Calu3 (cell line): Measurements from ENCODE around the gene AKAP1. TPM values are rescaled to one million over a fixed set of nuclear protein-coding genes. Genes with fewer than 3 reads are reported as not detected.

Experiments used
- BruUV-seq: library from RNA; stranded (reverse); fragments of 400-500 nt; replicated peaks from 2 replicates; lab custom pipeline; 2021; lab: Mats Ljungman, UMichigan
- CTCF ChIA-PET: fragments of 300-600 bp; sonication (Branson Sonifier 250); formaldehyde crosslinking; loops from one replicate; lab custom pipeline; 2022; ENCODE audit warnings: antibody characterized with exemption; lab: Charles Lee
- DNase-seq: peaks from one replicate; pipeline ENCODE4 v3.0.0; 2022
- H3K27ac Mint-ChIP-seq: one replicate; pipeline ENCODE4 v1.8.0; 2022; ENCODE audit warnings: mixed read lengths; ENCODE audit not compliant: unreplicated experiment
- H3K27me3 Mint-ChIP-seq: one replicate; pipeline ENCODE4 v1.8.0; 2022; ENCODE audit warnings: mixed read lengths; ENCODE audit not compliant: unreplicated experiment
- H3K36me3 Mint-ChIP-seq: one replicate; pipeline ENCODE4 v1.8.0; 2022; ENCODE audit warnings: mild to moderate bottlenecking, moderate library complexity, mixed read lengths; ENCODE audit not compliant: insufficient read depth, unreplicated experiment
- H3K4me1 Mint-ChIP-seq: one replicate; pipeline ENCODE4 v1.8.0; 2022; ENCODE audit warnings: mild to moderate bottlenecking, low read depth, mixed read lengths; ENCODE audit not compliant: unreplicated experiment
- H3K4me3 Mint-ChIP-seq: one replicate; pipeline ENCODE4 v1.8.0; 2022; ENCODE audit warnings: mild to moderate bottlenecking, low read depth, moderate library complexity, mixed read lengths; ENCODE audit not compliant: unreplicated experiment
- H3K9me3 Mint-ChIP-seq: one replicate; pipeline ENCODE4 v1.8.0; 2022; ENCODE audit warnings: low read depth, mixed read lengths; ENCODE audit not compliant: unreplicated experiment
- CTCF ChIP-seq: fragments of 200-600 bp; IDR thresholded peaks from one replicate; pipeline ENCODE4 v1.8.0; 2022; ENCODE audit warnings: antibody characterized with exemption; ENCODE audit not compliant: unreplicated experiment
- intact Hi-C: fragments of 100-400 bp; cut with micrococcal nuclease; formaldehyde crosslinking; loops from one replicate; pipeline ENCODE4 v1.10.0; 2022; ENCODE audit not compliant: unreplicated experiment
- total RNA-seq: library from RNA; stranded (reverse); gene quantifications from 2 replicates; pipeline ENCODE4 v1.2.3, GENCODE V29; 2022

Gene AKAP1
- total RNA-seq, 1 experiment from 2014 or later: 41.4 TPM

GRCh38 chr17:57068222-57068658, 16.8 kb upstream of the AKAP1 start:
- no peak overlapping the region for H3K4me3 Mint-ChIP-seq
- H3K4me1 Mint-ChIP-seq: no peaks in the 10 kb centered on the region
- no peak for TF ChIP-seq CTCF
- CTCF ChIA-PET: interaction anchor here (0.7 kb wide), 1 partner anchor 23 kb away, joined by 11 read pairs; no protein-coding TSS in a partner anchor
- intact Hi-C loops: no loop called here
- no TSS peak for BruUV-seq
- no peak for DNase-seq
- H3K27me3 Mint-ChIP-seq: no peaks in the 10 kb centered on the region
- H3K36me3 Mint-ChIP-seq: no peaks in the 10 kb centered on the region
- no peak overlapping the region for H3K27ac Mint-ChIP-seq
- no peaks in the 10 kb centered on the region for H3K9me3 Mint-ChIP-seq

GRCh38 chr17:57068707-57069106, 16.3 kb upstream of the AKAP1 start:
- no peak for DNase-seq
- no TSS peak for BruUV-seq
- Mint-ChIP-seq H3K27me3 (no peaks in the 10 kb centered on the region), H3K4me3 (no peak overlapping the region), H3K9me3 (no peaks in the 10 kb centered on the region), H3K36me3 (no peaks in the 10 kb centered on the region), H3K27ac (no peak overlapping the region), H3K4me1 (no peaks in the 10 kb centered on the region)
- intact Hi-C loops: no loop called here
- no peak for TF ChIP-seq CTCF
- CTCF ChIA-PET: interaction anchor here (0.7 kb wide), 1 partner anchor 23 kb away, joined by 11 read pairs; no protein-coding TSS in a partner anchor

GRCh38 chr17:57071991-57072944, 12.8 kb upstream of the AKAP1 start:
- H3K9me3 Mint-ChIP-seq: no peaks in the 10 kb centered on the region
- no peaks in the 10 kb centered on the region for H3K27me3 Mint-ChIP-seq
- H3K27ac Mint-ChIP-seq: no peak overlapping the region
- intact Hi-C loops: no loop called here
- CTCF ChIA-PET: no interaction called here
- H3K36me3 Mint-ChIP-seq: no peaks in the 10 kb centered on the region
- no peak for DNase-seq
- no peaks in the 10 kb centered on the region for H3K4me1 Mint-ChIP-seq
- no peak overlapping the region for H3K4me3 Mint-ChIP-seq
- no TSS peak for BruUV-seq
- TF ChIP-seq CTCF: no peak

- Mint-ChIP-seq H3K9me3 (no peaks in the 10 kb centered on the region), H3K4me1 (no peaks in the 10 kb centered on the region), H3K4me3 (no peak overlapping the region), H3K36me3 (no peaks in the 10 kb centered on the region), H3K27me3 (no peaks in the 10 kb centered on the region), H3K27ac (no peak overlapping the region)
- no TSS peak for BruUV-seq
- no peak for TF ChIP-seq CTCF
- CTCF ChIA-PET: no interaction called here
- DNase-seq: no peak
- intact Hi-C loops: no loop called here
Measured at GRCh38 chr17:57073626-57074025, 11.4 kb upstream of the AKAP1 start.
